Stimulated activated naive CD8-positive, alpha-beta T cell treated with anti-CD3 and anti-CD28 coated beads, Interleukin-15, amount 100 ng/mL, for 72 hours (primary cell): ENCODE data around the gene TTC39C.
A peak's percentile ranks its signal among the peaks of the same experiment; 100 is the strongest.

Source experiments
- ATAC-seq: fragments of 150-1000 bp; cut with Tn5 transposase; 2 replicates; pipeline ENCODE4 v1.10.0; 2021; ENCODE audit warnings: mild to moderate bottlenecking, moderate library complexity
- DNase-seq, 2 donors: peaks; one replicate each; pipeline ENCODE4 v3.0.0; 2021 to 2022
- H3K27ac Mint-ChIP-seq, 2 donors: one replicate each; pipeline ENCODE4 v1.8.0; 2022; ENCODE audit warnings: mild to moderate bottlenecking in 2 of 2, mixed read lengths in 2 of 2, moderate library complexity in 2 of 2
- H3K27me3 Mint-ChIP-seq: one replicate; pipeline ENCODE4 v1.8.0; 2022; ENCODE audit warnings: mixed read lengths
- H3K4me1 Mint-ChIP-seq: one replicate; pipeline ENCODE4 v1.8.0; 2022; ENCODE audit warnings: mild to moderate bottlenecking, mixed read lengths
- H3K4me3 Mint-ChIP-seq, 2 donors: one replicate each; pipeline ENCODE4 v1.8.0; 2022; ENCODE audit warnings: mild to moderate bottlenecking in 2 of 2, mixed read lengths in 2 of 2, moderate library complexity in 1 of 2
- H3K9me3 Mint-ChIP-seq, 2 donors: one replicate each; pipeline ENCODE4 v1.8.0; 2022; ENCODE audit warnings: mixed read lengths in 2 of 2

TTC39C gene

DNA sequence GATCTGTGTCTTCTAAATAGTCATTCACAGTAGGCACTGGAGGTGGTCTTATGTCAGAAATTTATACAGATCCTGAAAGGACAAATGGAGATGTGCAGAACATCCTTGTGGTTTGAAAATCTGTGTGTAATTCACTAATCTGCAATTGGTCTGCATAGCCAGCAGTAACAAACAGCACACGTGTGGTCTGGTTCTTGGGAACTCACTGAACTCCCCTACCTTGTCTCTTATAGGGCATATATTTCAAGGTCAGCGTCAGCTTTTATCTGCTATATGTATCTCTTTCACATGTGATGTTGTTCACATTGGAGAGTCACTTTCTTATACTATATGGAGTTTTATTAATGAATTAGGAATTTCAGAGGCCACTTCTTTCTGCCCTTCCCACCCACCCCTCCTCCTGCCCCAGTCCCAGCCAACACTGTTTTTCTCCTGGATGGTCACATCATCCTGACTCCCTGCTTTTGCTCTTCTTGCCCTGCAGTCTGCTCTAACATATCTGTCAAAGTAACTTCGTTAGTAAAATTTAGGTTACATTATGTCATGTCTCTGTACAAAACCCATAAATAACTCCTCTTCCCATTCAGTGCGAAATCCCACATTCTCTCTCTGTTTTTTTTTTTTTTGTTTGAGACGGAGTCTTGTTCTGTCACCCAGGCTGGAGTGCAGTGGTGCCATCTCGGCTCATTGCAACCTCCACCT lies 88.9 kb downstream of the TTC39C start:
- ATAC-seq (no peak), DNase-seq (no peak)
- Mint-ChIP-seq H3K27me3 (no peaks in the 10 kb centered on the region), H3K4me3 (no peak overlapping the region), H3K27ac (no peak overlapping the region), H3K4me1 (peaks cover 18% of the 10 kb centered on the region), H3K9me3 (no peaks in the 10 kb centered on the region)

DNA sequence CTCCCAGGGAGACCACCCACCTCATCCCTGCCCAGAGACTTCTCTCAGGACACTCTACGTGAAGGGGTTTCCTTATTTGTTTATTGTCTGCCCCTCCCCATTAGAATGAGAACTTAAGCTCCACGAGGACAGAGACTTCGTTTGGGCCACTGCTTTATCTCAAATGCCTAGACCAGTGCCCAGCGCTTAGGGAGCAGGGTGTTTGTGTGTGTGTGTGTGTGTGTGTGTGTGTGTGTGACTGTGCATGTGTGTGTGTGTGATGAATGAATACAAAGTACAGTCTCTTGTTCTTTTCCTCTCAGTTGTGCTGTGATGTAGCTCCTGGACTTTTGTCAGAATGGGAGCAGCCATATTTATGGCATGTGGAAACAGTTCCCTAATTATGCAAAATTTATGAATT lies 89.9 kb downstream of the TTC39C start:
- Mint-ChIP-seq H3K27me3 (no peaks in the 10 kb centered on the region), H3K4me3 (no peak overlapping the region), H3K27ac (no peak overlapping the region), H3K4me1 (peaks cover 15% of the 10 kb centered on the region), H3K9me3 (no peaks in the 10 kb centered on the region)
- ATAC-seq (no peak), DNase-seq (no peak)

DNA sequence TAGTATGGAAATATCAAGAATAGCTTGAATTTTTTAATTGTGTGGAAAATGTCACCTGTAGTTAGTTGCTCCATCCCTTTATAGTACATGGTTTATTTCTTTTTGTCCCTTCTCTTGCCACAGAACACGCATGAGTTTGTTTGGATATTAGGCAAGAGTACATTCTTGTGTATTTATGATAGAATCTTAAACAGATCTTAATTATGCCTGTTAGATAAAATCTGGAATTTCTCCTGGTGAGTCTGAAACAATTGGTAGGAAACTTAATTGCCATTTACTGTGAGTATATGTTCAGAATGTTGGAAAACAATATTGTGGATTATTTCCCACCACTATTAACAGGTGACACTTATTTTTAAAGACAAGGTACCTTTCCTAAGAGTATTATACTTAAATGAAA lies 94.1 kb downstream of the TTC39C start:
- Mint-ChIP-seq H3K4me3 (no peak overlapping the region), H3K9me3 (no peaks in the 10 kb centered on the region), H3K27me3 (no peaks in the 10 kb centered on the region), H3K27ac (no peak overlapping the region), H3K4me1 (peaks cover 25% of the 10 kb centered on the region)
- DNase-seq (no peak), ATAC-seq (no peak)

DNA sequence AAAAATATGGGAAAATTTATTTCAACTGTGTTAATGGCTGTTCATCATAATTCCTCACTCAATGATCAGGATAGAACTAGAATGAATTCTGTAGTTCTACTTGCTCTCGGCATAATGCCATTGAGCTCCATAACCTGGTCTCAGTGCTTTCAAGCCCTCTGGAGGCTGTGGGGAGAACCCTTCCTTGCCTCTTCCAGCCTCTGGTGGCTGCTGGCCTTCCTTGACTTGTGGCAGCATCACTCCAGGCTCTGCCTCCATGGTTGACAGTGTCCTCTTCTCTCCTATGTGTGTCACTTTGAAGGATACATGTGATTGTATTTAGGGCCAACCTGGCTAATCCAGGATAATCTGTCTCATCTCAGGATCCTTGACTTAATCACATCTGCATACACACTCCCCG lies 97.4 kb downstream of the TTC39C start:
- Mint-ChIP-seq H3K27me3 (no peaks in the 10 kb centered on the region), H3K9me3 (no peaks in the 10 kb centered on the region), H3K27ac (no peak overlapping the region), H3K4me1 (peaks cover 51% of the 10 kb centered on the region), H3K4me3 (no peak overlapping the region)
- no peak for DNase-seq
- ATAC-seq = no peak

DNA sequence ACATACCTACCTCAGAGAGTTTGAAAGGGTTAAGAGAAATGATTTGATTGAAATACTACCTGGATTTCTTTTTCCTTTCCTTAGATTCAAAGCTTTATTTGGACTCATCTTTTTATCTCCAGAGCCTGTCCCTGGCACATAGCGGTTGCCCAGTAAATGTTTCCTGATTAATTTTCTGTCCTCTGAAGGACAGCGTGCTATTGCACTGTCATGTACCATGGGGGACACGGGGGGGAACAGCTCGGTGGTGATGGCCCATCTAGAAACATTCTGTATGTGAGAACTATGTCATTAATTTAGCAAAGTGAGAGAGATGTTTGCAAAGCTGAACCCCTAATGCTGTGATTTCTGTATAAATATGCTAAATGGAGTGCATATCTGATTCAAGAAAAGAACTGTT lies 97.9 kb downstream of the TTC39C start:
- H3K27me3 Mint-ChIP-seq = no peaks in the 10 kb centered on the region

DNA sequence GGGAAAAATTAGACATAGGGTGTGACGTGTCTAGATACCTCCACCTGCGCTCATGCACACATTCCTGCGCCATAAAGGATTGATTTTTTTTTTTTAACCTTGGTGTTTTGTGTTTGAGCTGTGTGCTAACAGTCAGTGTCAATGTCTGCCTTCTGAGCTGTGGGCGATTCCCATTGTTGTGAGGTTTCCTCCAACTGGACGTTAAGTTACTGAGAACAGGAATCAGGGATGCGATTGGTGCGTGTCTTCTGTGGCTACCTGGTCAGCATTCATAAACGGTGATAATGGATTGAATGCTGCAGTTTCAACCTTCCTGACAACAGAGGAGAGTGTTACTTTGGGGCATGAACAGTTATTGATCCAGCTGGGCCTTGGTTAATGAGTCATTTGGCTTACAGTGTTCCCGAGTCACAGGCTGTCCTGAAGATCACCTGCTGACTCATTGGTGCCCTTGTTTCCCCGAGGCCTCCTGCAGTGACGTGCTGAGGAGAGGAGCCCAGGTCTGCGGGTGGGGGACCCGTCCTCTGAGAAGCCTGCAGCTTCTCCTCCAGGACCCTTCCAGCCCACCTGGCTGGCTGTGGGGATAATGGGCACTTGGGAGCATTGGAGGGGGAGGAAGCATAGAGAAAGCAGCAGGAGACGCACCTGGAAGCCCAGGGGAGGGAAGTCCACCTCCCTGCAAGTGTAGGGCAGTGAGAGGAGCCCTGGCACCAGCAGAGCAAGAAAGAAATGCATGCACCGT lies 98.5 kb downstream of the TTC39C start:
- Mint-ChIP-seq H3K9me3 (no peaks in the 10 kb centered on the region), H3K4me3 (no peak overlapping the region), H3K4me1 (peaks cover 43% of the 10 kb centered on the region), H3K27ac (peak overlapping the region; percentile 31 to 79), H3K27me3 (no peaks in the 10 kb centered on the region)
- DNase-seq = no peak
- ATAC-seq = no peak

More for the DNA sequence above, 97.9 kb downstream of the TTC39C start:
- Mint-ChIP-seq H3K4me1 (peaks cover 46% of the 10 kb centered on the region), H3K27ac (no peak overlapping the region), H3K4me3 (no peak overlapping the region), H3K9me3 (no peaks in the 10 kb centered on the region)
- DNase-seq (no peak), ATAC-seq (no peak)

DNA sequence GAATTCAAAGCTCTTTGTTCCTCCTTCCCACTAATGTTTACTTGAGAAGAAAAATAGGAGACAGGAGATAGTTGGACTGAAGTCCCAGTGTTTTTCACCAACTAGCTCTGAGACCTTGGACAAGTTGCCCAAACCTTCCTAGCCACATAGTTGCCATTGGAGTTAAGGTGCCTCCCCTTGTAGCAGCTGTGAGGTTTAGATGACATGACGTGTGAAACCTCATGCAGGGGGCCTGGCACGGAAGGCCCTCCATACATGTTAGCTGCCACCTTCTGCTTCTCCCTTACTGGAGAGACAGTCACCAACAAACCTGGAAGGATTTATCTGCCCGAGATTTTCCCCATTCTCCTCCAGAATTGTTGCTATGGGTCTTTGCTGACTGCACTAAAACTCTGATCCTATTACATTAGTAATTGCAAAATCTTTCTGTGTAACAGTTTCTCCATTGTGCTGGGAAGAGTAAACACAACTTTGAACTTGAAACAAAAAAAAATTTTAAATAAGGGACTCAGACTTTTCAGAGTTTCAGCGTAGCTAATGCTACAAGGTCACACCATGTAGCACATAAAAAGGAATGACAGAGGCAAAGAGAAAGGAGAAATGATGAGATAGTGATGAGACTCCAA lies 100.5 kb downstream of the TTC39C start:
- DNase-seq (peak; percentile 21 to 36), ATAC-seq (peak; percentile 82)
- H3K9me3 Mint-ChIP-seq = no peaks in the 10 kb centered on the region
- peak overlapping the region; percentile 3 to 70 for H3K4me3 Mint-ChIP-seq
- no peaks in the 10 kb centered on the region for H3K27me3 Mint-ChIP-seq
- H3K27ac Mint-ChIP-seq = peak overlapping the region; percentile 93 to 97
- H3K4me1 Mint-ChIP-seq = peaks cover 48% of the 10 kb centered on the region

DNA sequence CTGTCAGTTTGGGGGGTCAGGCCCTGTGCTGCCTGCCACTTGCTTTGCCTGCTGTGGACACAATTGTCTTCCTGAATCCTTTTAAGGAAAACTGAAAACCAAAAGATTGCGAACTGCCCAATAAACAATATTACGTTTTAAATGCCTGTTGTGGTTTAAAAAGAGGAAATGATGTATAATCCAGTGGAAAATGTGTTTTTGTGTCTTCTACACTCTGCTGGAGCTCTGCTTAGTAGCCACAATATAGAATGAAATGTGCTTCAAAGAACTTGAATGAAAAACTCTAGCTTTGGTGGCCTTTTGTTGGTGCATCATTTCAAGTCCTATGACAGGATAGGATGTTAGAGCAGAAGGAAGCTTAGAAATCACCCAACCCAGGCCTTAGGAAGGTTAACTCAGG lies 101.1 kb downstream of the TTC39C start:
- Mint-ChIP-seq H3K27me3 (no peaks in the 10 kb centered on the region), H3K9me3 (no peaks in the 10 kb centered on the region), H3K4me1 (peaks cover 48% of the 10 kb centered on the region), H3K27ac (peak overlapping the region in 1 of 2 donors; percentile 97), H3K4me3 (peak overlapping the region; percentile 3 to 70)
- DNase-seq (no peak), ATAC-seq (peak; percentile 50)

DNA sequence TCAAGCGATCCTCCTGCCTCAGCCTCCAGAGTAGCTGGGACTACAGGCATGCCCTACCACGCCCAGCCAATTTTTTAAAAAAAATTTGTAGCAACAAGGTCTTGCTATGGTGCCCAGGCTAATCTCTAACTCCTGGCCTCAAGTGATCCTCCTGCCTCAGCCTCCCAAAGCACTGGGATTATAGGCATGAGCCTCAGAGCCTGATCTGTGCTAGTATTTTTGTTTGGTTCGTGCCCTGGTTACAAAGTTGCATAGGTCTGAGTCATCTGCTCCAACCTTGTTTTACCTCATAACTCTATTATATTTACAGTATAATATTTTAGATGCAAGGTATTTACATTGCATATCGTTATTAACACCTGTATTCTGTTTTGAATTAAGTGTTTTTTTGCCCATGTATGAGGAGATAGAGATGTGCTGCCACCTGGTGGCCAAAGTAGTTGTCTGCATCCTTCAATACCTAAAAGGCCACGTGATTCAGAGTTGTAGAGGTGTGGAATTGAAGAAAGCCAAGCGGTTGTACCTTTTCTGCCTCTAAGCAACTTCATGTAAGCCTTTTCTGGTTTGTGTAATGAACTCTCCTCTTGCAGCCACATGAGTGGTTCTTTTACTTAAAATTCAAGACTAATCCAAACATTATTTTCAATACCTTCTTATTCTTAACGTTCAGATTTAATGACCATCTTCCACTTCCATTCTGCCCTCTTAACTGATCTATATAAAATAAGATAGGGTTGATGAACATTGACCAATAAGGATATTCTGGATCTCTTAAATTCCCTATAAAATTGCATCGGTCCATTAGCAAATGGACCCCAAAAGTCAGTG lies 104.4 kb downstream of the TTC39C start:
- H3K27me3 Mint-ChIP-seq = no peaks in the 10 kb centered on the region
- H3K9me3 Mint-ChIP-seq = no peaks in the 10 kb centered on the region
- peak; percentile 70 for ATAC-seq
- DNase-seq = peak; percentile 63 to 74
- H3K4me1 Mint-ChIP-seq = peaks cover 30% of the 10 kb centered on the region
- peak overlapping the region in 1 of 2 donors; percentile 29 for H3K27ac Mint-ChIP-seq
- no peak overlapping the region for H3K4me3 Mint-ChIP-seq

DNA sequence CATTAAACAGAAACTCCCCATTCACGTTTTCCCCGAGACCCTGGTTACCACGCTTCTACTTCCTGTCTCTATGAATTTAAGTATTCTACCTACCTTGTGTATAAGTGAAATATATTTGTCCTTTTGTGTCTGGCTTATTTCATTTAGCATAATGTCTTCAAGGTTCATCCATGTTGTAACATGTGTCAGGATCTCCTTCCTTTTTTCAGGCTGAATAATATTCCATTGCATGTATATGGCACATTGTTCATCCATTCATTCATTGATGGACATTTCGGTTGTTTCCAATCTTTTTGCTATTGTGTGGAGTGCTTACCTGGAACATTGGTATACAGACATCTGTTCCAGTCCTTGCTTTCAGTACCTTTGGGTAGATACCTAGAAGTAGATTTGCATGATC lies 106.1 kb downstream of the TTC39C start:
- no peaks in the 10 kb centered on the region for H3K27me3 Mint-ChIP-seq
- H3K4me1 Mint-ChIP-seq = peaks cover 13% of the 10 kb centered on the region
- no peak overlapping the region for H3K4me3 Mint-ChIP-seq
- no peak overlapping the region for H3K27ac Mint-ChIP-seq
- DNase-seq (no peak), ATAC-seq (no peak)
- no peaks in the 10 kb centered on the region for H3K9me3 Mint-ChIP-seq

DNA sequence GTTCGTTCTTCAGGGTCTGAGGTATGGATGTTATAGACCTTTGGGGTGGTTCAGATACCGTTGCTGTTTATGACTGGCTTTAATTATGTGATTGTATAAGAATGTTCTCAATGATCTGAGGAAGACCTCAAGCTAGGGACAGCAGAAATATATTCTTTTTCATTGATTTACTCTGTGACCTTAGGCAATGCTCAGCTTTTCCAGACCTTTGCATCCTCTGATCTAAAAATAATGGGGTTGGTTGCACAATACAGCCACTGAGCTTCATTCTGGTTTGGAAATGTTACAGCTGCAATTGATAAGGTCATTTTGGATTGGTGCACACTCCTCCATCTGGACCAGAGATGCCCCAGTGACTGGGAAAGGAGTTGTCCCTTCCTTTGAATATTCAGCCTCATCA lies 107.1 kb downstream of the TTC39C start:
- H3K4me3 Mint-ChIP-seq = no peak overlapping the region
- no peaks in the 10 kb centered on the region for H3K9me3 Mint-ChIP-seq
- peaks cover 5% of the 10 kb centered on the region for H3K4me1 Mint-ChIP-seq
- H3K27me3 Mint-ChIP-seq = no peaks in the 10 kb centered on the region
- no peak overlapping the region for H3K27ac Mint-ChIP-seq
- no peak for ATAC-seq
- no peak for DNase-seq

DNA sequence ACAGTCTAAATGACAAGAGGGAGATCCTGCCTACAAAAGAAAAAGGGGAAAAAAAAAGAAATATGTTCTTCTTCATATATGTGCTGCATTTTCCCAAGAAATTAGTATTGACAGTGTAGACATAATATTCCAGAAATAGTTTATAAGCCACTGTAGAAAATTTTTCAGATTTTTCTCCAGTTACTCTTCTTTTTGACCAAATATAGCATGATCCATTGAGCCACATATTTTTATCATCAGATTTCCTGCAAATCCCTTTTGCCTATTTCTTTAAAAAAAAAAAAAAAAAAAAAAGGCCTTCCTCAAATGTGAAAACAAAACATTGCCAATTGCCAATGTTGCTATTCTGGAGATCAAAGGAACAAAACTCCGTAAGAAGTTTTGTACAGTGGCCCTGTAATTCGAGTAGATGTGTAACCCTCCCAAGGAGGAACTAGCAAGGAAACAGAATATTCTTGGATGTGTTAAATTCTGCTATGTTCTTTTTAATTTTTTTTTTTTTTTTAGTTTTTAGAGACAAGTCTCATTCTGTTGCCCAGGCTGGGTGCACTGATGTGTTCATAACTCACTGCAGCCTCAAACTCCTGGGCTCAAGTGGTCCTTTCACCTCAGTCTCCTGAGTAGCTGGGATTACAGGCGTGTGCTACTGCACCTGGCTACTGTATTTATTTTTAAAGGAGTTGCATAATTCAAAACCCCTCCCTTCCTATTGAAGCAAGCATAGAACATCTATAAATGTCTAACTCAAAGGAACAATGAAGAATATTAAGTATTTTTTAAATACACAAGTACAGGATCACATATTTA lies 111.8 kb downstream of the TTC39C start:
- no peaks in the 10 kb centered on the region for H3K9me3 Mint-ChIP-seq

DNA sequence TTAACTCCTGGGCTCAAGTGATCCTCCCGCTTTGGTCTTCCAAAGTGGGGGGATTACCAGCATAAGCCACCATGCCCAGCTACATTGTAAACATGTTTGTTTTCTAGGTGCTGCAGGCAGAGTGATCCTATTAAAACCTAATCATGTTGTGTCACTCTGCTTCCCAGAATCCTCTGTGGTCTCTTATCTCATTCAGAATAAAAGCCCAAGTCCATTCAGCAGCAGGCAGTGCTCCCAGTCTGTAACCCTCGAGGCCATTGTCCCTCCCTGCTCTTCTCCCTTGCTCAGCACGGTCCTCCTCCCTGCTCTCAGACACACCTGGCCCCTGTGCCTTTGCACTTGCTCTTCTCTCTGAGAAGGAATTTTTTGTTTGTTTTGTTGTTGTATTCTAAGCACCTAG lies 113.2 kb downstream of the TTC39C start:
- no peak for ATAC-seq
- Mint-ChIP-seq H3K4me3 (no peak overlapping the region), H3K9me3 (no peaks in the 10 kb centered on the region), H3K27me3 (no peaks in the 10 kb centered on the region), H3K4me1 (no peaks in the 10 kb centered on the region), H3K27ac (peak overlapping the region in 1 of 2 donors; percentile 54)
- no peak for DNase-seq

More for the DNA sequence above, 111.8 kb downstream of the TTC39C start:
- no peak overlapping the region for H3K27ac Mint-ChIP-seq
- no peaks in the 10 kb centered on the region for H3K4me1 Mint-ChIP-seq
- ATAC-seq (no peak), DNase-seq (no peak)
- H3K4me3 Mint-ChIP-seq = no peak overlapping the region
- H3K27me3 Mint-ChIP-seq = no peaks in the 10 kb centered on the region

DNA sequence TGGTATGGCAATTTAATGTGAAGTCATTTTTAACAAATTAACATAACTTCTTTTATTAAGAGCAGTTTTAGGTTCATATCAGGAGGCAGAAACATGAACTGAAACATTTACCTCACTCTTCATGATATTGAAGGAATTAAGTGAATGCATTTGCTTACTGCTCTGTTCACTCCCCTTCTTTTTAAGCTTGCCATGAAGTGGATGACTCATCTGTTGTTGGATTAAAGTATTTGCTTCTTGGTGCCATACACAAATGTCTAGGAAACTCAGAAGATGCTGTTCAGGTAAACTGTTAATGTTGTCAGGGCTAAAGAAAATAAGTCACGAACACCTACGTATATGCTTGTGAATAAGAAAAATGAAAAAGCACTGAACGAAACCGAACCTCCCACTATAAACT lies 114.1 kb downstream of the TTC39C start:
- no peak for DNase-seq
- Mint-ChIP-seq H3K27ac (peak overlapping the region; percentile 13 to 16), H3K4me1 (no peaks in the 10 kb centered on the region), H3K4me3 (no peak overlapping the region), H3K9me3 (no peaks in the 10 kb centered on the region), H3K27me3 (no peaks in the 10 kb centered on the region)
- no peak for ATAC-seq

DNA sequence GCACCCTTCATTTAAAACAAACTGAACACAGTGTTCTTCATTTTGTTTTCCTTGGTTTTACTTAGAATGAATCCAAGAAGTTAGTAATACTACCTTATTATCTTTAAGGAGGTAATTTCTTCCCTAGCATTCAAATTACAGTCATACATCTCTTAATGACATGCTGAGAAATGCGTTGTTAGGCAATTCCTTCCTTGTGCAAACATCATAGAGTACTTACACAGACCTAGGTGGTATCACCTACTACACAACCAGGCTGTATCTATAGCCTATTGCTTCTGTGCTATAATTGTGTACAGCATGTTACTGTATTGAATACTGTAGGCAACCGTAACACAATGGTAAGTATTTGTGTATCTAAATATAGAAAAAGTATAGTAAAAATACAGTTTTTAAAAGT lies 115.9 kb downstream of the TTC39C start:
- Mint-ChIP-seq H3K9me3 (no peaks in the 10 kb centered on the region), H3K27ac (no peak overlapping the region), H3K4me1 (no peaks in the 10 kb centered on the region), H3K27me3 (no peaks in the 10 kb centered on the region), H3K4me3 (no peak overlapping the region)
- DNase-seq (no peak), ATAC-seq (no peak)
